ENCODE measurements around the gene SERPINB6. TPM values are rescaled to one million over a fixed set of nuclear protein-coding genes. Genes with fewer than 3 reads are reported as not detected.

SERPINB6 gene
- total and polyA plus RNA-seq, 9 of the 15 experiments (the other 6 are each of a cell fraction or from before 2014, with no cell fraction given): 86.6 to 211 (median 143) TPM

DNA sequence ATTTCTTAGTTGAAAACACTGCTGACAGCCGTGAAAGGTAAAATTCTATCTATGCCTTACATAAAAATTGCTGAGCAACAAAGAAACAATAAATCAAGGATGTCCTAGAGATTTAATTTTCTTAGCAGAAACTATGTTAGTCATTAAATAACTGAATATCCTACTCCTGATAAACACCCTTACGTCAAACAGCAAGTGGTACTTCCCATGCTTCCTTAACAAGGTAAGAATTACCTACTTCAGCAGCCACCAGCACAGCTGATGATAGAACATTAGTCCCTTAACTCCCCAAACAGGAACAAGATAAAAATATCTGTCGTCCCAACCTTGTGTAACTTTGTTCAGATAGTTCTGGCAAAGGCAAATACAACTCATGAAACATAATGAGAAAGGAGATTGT is 8.7 kb downstream of the SERPINB6 start (continued):
- TF ChIP-seq HDAC6 (IDR thresholded peaks at IDR 0.05; ENCODE audit: low read depth, low read length): no peak
- no peak for TF ChIP-seq ZNF583 (CRISPR knock-in tag; IDR thresholded peaks at IDR 0.05)
- TF ChIP-seq RFX7 (CRISPR knock-in tag; IDR thresholded peaks at IDR 0.05): no peak
- TF ChIP-seq, protein P1, sequence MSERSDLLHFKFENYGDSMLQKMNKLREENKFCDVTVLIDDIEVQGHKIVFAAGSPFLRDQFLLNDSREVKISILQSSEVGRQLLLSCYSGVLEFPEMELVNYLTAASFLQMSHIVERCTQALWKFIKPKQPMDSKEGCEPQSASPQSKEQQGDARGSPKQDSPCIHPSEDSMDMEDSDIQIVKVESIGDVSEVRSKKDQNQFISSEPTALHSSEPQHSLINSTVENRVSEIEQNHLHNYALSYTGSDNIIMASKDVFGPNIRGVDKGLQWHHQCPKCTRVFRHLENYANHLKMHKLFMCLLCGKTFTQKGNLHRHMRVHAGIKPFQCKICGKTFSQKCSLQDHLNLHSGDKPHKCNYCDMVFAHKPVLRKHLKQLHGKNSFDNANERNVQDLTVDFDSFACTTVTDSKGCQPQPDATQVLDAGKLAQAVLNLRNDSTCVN (CRISPR knock-in tag; IDR thresholded peaks at IDR 0.05): no peak
- no peak for TF ChIP-seq CXXC5 (CRISPR knock-in tag; IDR thresholded peaks at IDR 0.05)
- TF ChIP-seq MEIS2 (IDR thresholded peaks at IDR 0.05; ENCODE audit: partially characterized antibody): peak; percentile 71
- no peak for TF ChIP-seq EZH2 (IDR thresholded peaks at IDR 0.05; ENCODE audit: borderline replicate concordance, low read depth, low read length)
- TF ChIP-seq PHF8 (IDR thresholded peaks at IDR 0.05; ENCODE audit: borderline replicate concordance, low read length): no peak
- TF ChIP-seq SMARCA4 (IDR thresholded peaks at IDR 0.05): peak; percentile 76
- no peak for TF ChIP-seq BACH1 (tag; IDR thresholded peaks at IDR 0.05)
- TF ChIP-seq SMAD4 (CRISPR knock-in tag; conservative IDR thresholded peaks at IDR 0.05): no peak
- TF ChIP-seq ZNF274 (IDR thresholded peaks at IDR 0.05; ENCODE audit: borderline replicate concordance, low read depth, low read length): no peak
- peak; percentile 59; the same call in 1 of the 2 replicates for TF ChIP-seq SMARCC2 (IDR thresholded peaks at IDR 0.05; ENCODE audit: low read depth)
- no peak for TF ChIP-seq KAT7 (CRISPR knock-in tag; IDR thresholded peaks at IDR 0.05; ENCODE audit: borderline replicate concordance)
- no peak for TF ChIP-seq TSC22D4 (tag; IDR thresholded peaks at IDR 0.05)
- no peak for TF ChIP-seq ZNF280A (IDR thresholded peaks at IDR 0.05; ENCODE audit: low read depth, partially characterized antibody)
- TF ChIP-seq, protein P2, sequence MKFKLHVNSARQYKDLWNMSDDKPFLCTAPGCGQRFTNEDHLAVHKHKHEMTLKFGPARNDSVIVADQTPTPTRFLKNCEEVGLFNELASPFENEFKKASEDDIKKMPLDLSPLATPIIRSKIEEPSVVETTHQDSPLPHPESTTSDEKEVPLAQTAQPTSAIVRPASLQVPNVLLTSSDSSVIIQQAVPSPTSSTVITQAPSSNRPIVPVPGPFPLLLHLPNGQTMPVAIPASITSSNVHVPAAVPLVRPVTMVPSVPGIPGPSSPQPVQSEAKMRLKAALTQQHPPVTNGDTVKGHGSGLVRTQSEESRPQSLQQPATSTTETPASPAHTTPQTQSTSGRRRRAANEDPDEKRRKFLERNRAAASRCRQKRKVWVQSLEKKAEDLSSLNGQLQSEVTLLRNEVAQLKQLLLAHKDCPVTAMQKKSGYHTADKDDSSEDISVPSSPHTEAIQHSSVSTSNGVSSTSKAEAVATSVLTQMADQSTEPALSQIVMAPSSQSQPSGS (CRISPR knock-in tag; IDR thresholded peaks at IDR 0.05): no peak
- TF ChIP-seq, protein P3, sequence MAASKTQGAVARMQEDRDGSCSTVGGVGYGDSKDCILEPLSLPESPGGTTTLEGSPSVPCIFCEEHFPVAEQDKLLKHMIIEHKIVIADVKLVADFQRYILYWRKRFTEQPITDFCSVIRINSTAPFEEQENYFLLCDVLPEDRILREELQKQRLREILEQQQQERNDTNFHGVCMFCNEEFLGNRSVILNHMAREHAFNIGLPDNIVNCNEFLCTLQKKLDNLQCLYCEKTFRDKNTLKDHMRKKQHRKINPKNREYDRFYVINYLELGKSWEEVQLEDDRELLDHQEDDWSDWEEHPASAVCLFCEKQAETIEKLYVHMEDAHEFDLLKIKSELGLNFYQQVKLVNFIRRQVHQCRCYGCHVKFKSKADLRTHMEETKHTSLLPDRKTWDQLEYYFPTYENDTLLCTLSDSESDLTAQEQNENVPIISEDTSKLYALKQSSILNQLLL (CRISPR knock-in tag; IDR thresholded peaks at IDR 0.05; ENCODE audit: borderline replicate concordance): no peak
- no peak for TF ChIP-seq FOXA3 (CRISPR knock-in tag; conservative IDR thresholded peaks at IDR 0.05 in 1 of 2, IDR thresholded peaks at IDR 0.05 in 1 of 2)
- no peak for TF ChIP-seq U2AF1 (optimal IDR thresholded peaks at IDR 0.05; ENCODE audit: low read depth, low read length)
- TF ChIP-seq NBN (IDR thresholded peaks at IDR 0.05; ENCODE audit: low read depth): no peak
- no peak for TF ChIP-seq ZSCAN32 (CRISPR knock-in tag; IDR thresholded peaks at IDR 0.05)
- TF ChIP-seq ZNF212 (CRISPR knock-in tag; IDR thresholded peaks at IDR 0.05): no peak
- no peak for TF ChIP-seq SRSF9 (IDR thresholded peaks at IDR 0.05; ENCODE audit: borderline replicate concordance, low read depth, low read length)
- TF ChIP-seq ZNF347 (CRISPR knock-in tag; IDR thresholded peaks at IDR 0.05; ENCODE audit: low read depth): no peak
- TF ChIP-seq DPF2 (IDR thresholded peaks at IDR 0.05): peak; percentile 82
- peak; percentile 92 for TF ChIP-seq CBFA2T3 (IDR thresholded peaks at IDR 0.05)

Measured in K562 (cell line).